IMR-90 (cell line): ENCODE data around the gene ERN1. TPM values are rescaled to one million over a fixed set of nuclear protein-coding genes. Genes with fewer than 3 reads are reported as not detected.

ENCODE experiments used
- ATAC-seq: fragments of 200-7000 bp; cut with Tn5 transposase; 2 replicates; pipeline ENCODE4 v1.9.1; 2020; ENCODE audit warnings: low read depth, mild to moderate bottlenecking, moderate library complexity
- BruUV-seq: library from RNA; stranded (reverse); fragments of 400-500 nt; replicated peaks from 2 replicates; lab custom pipeline; 2021; lab: Mats Ljungman, UMichigan
- CTCF ChIA-PET: fragments of 300-600 bp; formaldehyde crosslinking; extraction: SDS; loops from one replicate; lab custom pipeline; 2021; ENCODE audit warnings: antibody characterized with exemption; lab: Yijun Ruan, JAX
- POLR2A ChIA-PET: fragments of 300-600 bp; sonication (Branson Sonifier 250); formaldehyde crosslinking; loops from one replicate; lab custom pipeline; 2022; ENCODE audit warnings: antibody characterized with exemption; ENCODE audit not compliant: unreplicated experiment; lab: Charles Lee
- DNase-seq: peaks from one replicate; pipeline ENCODE4 v3.0.0; 2013
- H2AFZ ChIP-seq: replicated peaks from 2 replicates; pipeline ENCODE3; 2013; ENCODE audit warnings: low read length, mild to moderate bottlenecking; ENCODE audit not compliant: poor library complexity
- H2AK5ac ChIP-seq: 2 replicates; pipeline ENCODE4 v1.6.1; 2013; ENCODE audit warnings: low read depth, low read length, inconsistent platforms
- H2AK9ac ChIP-seq: replicated peaks from 2 replicates; pipeline ENCODE3; 2013; ENCODE audit warnings: mild to moderate bottlenecking, low read depth, low read length, moderate library complexity; ENCODE audit not compliant: poor library complexity
- H2BK120ac ChIP-seq: 2 replicates; pipeline ENCODE4 v1.6.1; 2013; ENCODE audit warnings: low read depth, low read length, inconsistent platforms
- H2BK15ac ChIP-seq: 3 replicates; pipeline ENCODE4 v1.6.1; 2013; ENCODE audit warnings: low read depth, low read length, inconsistent platforms
- H2BK20ac ChIP-seq: 2 replicates; pipeline ENCODE4 v1.6.1; 2013; ENCODE audit warnings: low read depth, mild to moderate bottlenecking, inconsistent platforms, low read length, moderate library complexity
- H2BK5ac ChIP-seq: 2 replicates; pipeline ENCODE4 v1.6.1; 2013; ENCODE audit warnings: mild to moderate bottlenecking, low read depth, low read length, inconsistent platforms; ENCODE audit not compliant: poor library complexity, severe bottlenecking
- H3K14ac ChIP-seq: replicated peaks from 2 replicates; pipeline ENCODE4 v1.6.1; 2013; ENCODE audit warnings: low read depth, low read length, inconsistent platforms
- H3K18ac ChIP-seq: 2 replicates; pipeline ENCODE4 v1.6.1; 2013; ENCODE audit warnings: low read depth, low read length, control low read depth
- H3K23ac ChIP-seq: 2 replicates; pipeline ENCODE4 v1.6.1; 2013; ENCODE audit warnings: low read depth, low read length, inconsistent platforms
- H3K27ac ChIP-seq: 2 replicates; pipeline ENCODE4 v1.5.1; 2013; ENCODE audit warnings: mild to moderate bottlenecking, control low read depth, low read length; ENCODE audit not compliant: insufficient read depth
- H3K27me3 ChIP-seq: 2 replicates; pipeline ENCODE4 v1.6.1; 2013; ENCODE audit warnings: low read length; ENCODE audit not compliant: control insufficient read depth, insufficient read depth
- H3K36me3 ChIP-seq: 2 replicates; pipeline ENCODE4 v1.6.1; 2013; ENCODE audit warnings: low read length, mixed read lengths; ENCODE audit not compliant: control insufficient read depth, insufficient read depth
- H3K4ac ChIP-seq: 2 replicates; pipeline ENCODE4 v1.6.1; 2013; ENCODE audit warnings: low read depth, low read length, inconsistent platforms
- H3K4me1 ChIP-seq: 2 replicates; pipeline ENCODE4 v1.6.1; 2013; ENCODE audit warnings: low read length, mixed read lengths; ENCODE audit not compliant: control insufficient read depth, insufficient read depth
- H3K4me2 ChIP-seq: 2 replicates; pipeline ENCODE4 v1.6.1; 2013; ENCODE audit warnings: low read depth, mild to moderate bottlenecking, control low read depth, low read length, moderate library complexity
- H3K4me3 ChIP-seq: 2 replicates; pipeline ENCODE4 v1.5.1; 2013; ENCODE audit warnings: low read depth, mild to moderate bottlenecking, control low read depth, low read length, moderate library complexity; ENCODE audit not compliant: insufficient read depth
- H3K56ac ChIP-seq: 2 replicates; pipeline ENCODE4 v1.6.1; 2013; ENCODE audit warnings: low read length, inconsistent platforms; ENCODE audit not compliant: insufficient read depth; ENCODE audit errors: extremely low read depth
- H3K79me1 ChIP-seq, 2 experiments: 2 replicates each; pipeline ENCODE4 v1.6.1; 2013; ENCODE audit warnings: low read length in 2 of 2, inconsistent platforms in 1 of 2, low read depth in 1 of 2
- H3K9ac ChIP-seq: 2 replicates; pipeline ENCODE4 v1.6.1; 2013; ENCODE audit warnings: low read depth, low read length, control low read depth
- H3K9me1 ChIP-seq: 2 replicates; pipeline ENCODE4 v1.6.1; 2013; ENCODE audit warnings: low read length, inconsistent platforms; ENCODE audit not compliant: insufficient read depth
- H3K9me3 ChIP-seq: 2 replicates; pipeline ENCODE4 v1.6.1; 2013; ENCODE audit warnings: low read length; ENCODE audit not compliant: control insufficient read depth, insufficient read depth
- H4K20me1 ChIP-seq: 2 replicates; pipeline ENCODE4 v1.6.1; 2013; ENCODE audit warnings: low read length, inconsistent platforms; ENCODE audit not compliant: insufficient read depth
- H4K5ac ChIP-seq: 2 replicates; pipeline ENCODE4 v1.6.1; 2013; ENCODE audit warnings: mild to moderate bottlenecking, low read depth, low read length, control low read depth
- H4K8ac ChIP-seq, 2 experiments: 2 replicates each; pipeline ENCODE4 v1.6.1; 2013; ENCODE audit warnings: low read depth in 2 of 2, low read length in 2 of 2, control low read depth in 1 of 2, inconsistent platforms in 1 of 2
- H4K91ac ChIP-seq: 2 replicates; pipeline ENCODE4 v1.6.1; 2013; ENCODE audit warnings: low read depth, low read length, inconsistent platforms; ENCODE audit not compliant: insufficient read depth
- BHLHE40 ChIP-seq: fragments of 150-350 bp; IDR thresholded peaks from 2 replicates; pipeline ENCODE4 v1.6.1; 2016; ENCODE audit warnings: mild to moderate bottlenecking, low read depth, low read length
- FOS ChIP-seq: fragments of 150-350 bp; IDR thresholded peaks from 2 replicates; pipeline ENCODE4 v1.6.1; 2016; ENCODE audit warnings: low read depth, low read length
- MAFK ChIP-seq: IDR thresholded peaks from 2 replicates; pipeline ENCODE4 v1.6.1; 2012; ENCODE audit warnings: low read depth, low read length, improper control_type of control experiment
- MXI1 ChIP-seq: IDR thresholded peaks from 2 replicates; pipeline ENCODE4 v1.6.1; 2012; ENCODE audit warnings: low read depth, mild to moderate bottlenecking, low read length, moderate library complexity, borderline replicate concordance
- NFE2L2 ChIP-seq: fragments of 150-350 bp; IDR thresholded peaks from 2 replicates; pipeline ENCODE4 v1.6.1; 2016; ENCODE audit warnings: low read depth, mild to moderate bottlenecking, low read length
- RAD21 ChIP-seq: IDR thresholded peaks from 2 replicates; pipeline ENCODE4 v1.6.1; 2012; ENCODE audit warnings: low read length, improper control_type of control experiment
- RFX5 ChIP-seq: IDR thresholded peaks from 2 replicates; pipeline ENCODE4 v1.8.0; 2012; ENCODE audit warnings: low read depth, mild to moderate bottlenecking, low read length, moderate library complexity
- WGBS, 2 experiments: methylation state at CpG; one replicate each; pipeline versions ENCODE4 v1.1.5 to v1.1.7; 2013; ENCODE audit warnings: missing lambda C conversion rate in 2 of 2; ENCODE audit not compliant: insufficient read length in 1 of 2; ENCODE audit errors: extremely low coverage in 2 of 2; 5-methylcytosine and 5-hydroxymethylcytosine counted together
- dilution Hi-C: fragments of 300-500 bp; cut with HindIII; formaldehyde crosslinking; loops from one replicate; pipeline ENCODE4 v1.14.3; 2018; ENCODE audit warnings: low sequenced_read_pairs; ENCODE audit not compliant: unreplicated experiment
- in situ Hi-C: fragments of 300-500 bp; cut with MboI; formaldehyde crosslinking; loops from 3 replicates; pipeline ENCODE4 v1.14.3; 2019; ENCODE audit warnings: low sequenced_read_pairs, inconsistent platforms, mixed read lengths
- intact Hi-C: fragments of 100-400 bp; cut with micrococcal nuclease; formaldehyde crosslinking; loops from 2 replicates; pipeline ENCODE4 v1.10.0; 2022
- polyA plus RNA-seq, 3 experiments: library from polyadenylated mRNA; depleted of rRNA; stranded (reverse); fragments of >200 nt; gene quantifications; 2 replicates each; pipeline ENCODE4 v1.2.3, GENCODE V29; 2012; ENCODE audit warnings: low replicate concordance in 1 of 3
- total RNA-seq: library from RNA; depleted of rRNA; stranded (reverse); fragments of >200 nt; gene quantifications from 2 replicates; pipeline ENCODE4 v1.2.3, GENCODE V29; 2012

Gene ERN1
- total and polyA plus RNA-seq, 2 of the 4 experiments (the other 2 are of a cell fraction), result 2.7 to 4.1 TPM

GRCh38 chr17:63998721-63999679 is 130.9 kb downstream of the ERN1 start:
- no TSS peak for BruUV-seq
- POLR2A ChIA-PET, result no interaction called here

More at GRCh38 chr17:63998721-63999679, 130.9 kb downstream of the ERN1 start:
- CTCF ChIA-PET, result no interaction called here
- Histone ChIP-seq H4K91ac (no peak overlapping the region), H3K56ac (no peak overlapping the region), H3K9me3 (no peaks in the 10 kb centered on the region), H2AFZ (peak overlapping the region; percentile 99), H3K23ac (no peak overlapping the region), H2BK15ac (no peak overlapping the region), H3K4ac (no peak overlapping the region), H3K27ac (no peak overlapping the region), H3K14ac (no peak overlapping the region), H3K9ac (no peak overlapping the region), H2BK5ac (no peak overlapping the region), H2BK20ac (no peak overlapping the region), H2AK9ac (no peak overlapping the region), H2BK120ac (no peak overlapping the region), H3K4me1 (no peaks in the 10 kb centered on the region), H3K36me3 (no peaks in the 10 kb centered on the region), H2AK5ac (no peak overlapping the region), H3K4me3 (no peak overlapping the region), H3K18ac (no peak overlapping the region), H3K4me2 (no peak overlapping the region; the same call in 1 of the 2 replicates), H4K20me1 (no peaks in the 10 kb centered on the region), H3K9me1 (peaks cover 9% of the 10 kb centered on the region), H4K5ac (no peak overlapping the region), H3K27me3 (peaks cover 48% of the 10 kb centered on the region), H4K8ac (no peak overlapping the region), H3K79me1 (no peaks in the 10 kb centered on the region)
- in situ Hi-C loops (no loop called here), intact Hi-C loops (no loop called here), dilution Hi-C loops (no loop called here)
- DNase-seq (no peak), ATAC-seq (no peak)
- 50% methylated on average over 4 of the region's 33 CpGs; no CpG with 5 or more reads in 1 of the 2 experiments for WGBS, 2 experiments
- TF ChIP-seq RFX5 (no peak), FOS (no peak), BHLHE40 (no peak), RAD21 (no peak), MAFK (no peak), MXI1 (no peak), NFE2L2 (no peak)
